Stimulated activated CD8-positive, alpha-beta memory T cell treated with anti-CD3 and anti-CD28 coated beads, Interleukin-7, amount 100 ng/mL, for 48 hours (primary cell): ENCODE results near the gene SORL1.
A peak's percentile ranks its signal among the peaks of the same experiment; 100 is the strongest.
"Not testable (repeated sequence)": the region's sequence is repeated elsewhere in the genome, so short reads cannot be mapped to it uniquely, and the experiment has no call there.

ENCODE experiments used
- DNase-seq, 2 donors: peaks; one replicate each; pipeline ENCODE4 v3.0.0-alpha.2; 2020; ENCODE audit warnings: low read depth in 1 of 2; ENCODE audit errors: extremely low read depth in 1 of 2

SORL1 gene

GRCh38 chr11:121556937-121557336 is 104.8 kb downstream of the SORL1 start:
- no peak for DNase-seq

DNA sequence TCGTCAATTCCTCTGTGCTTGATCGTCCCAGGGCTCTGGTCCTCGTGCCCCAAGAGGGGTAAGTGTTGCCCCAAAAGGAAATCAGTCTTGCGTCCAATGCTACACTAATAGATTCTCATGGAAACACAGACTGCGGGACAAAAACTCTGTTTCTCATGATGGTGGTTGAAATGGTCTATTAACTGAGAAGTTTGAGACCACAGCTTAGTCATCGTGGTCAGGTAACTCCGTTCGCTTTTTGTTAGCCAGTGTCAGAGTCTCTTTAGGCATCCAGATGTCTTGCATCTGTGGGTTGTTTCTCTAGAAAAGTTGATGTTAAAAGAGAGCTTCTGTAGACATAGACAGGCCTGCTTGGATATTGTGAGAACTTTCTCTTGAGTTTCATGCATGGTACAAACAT is 105.2 kb downstream of the SORL1 start:
- no peak for DNase-seq

- no peak for DNase-seq
Measured at GRCh38 chr11:121559606-121560200, 107.6 kb downstream of the SORL1 start.

DNA sequence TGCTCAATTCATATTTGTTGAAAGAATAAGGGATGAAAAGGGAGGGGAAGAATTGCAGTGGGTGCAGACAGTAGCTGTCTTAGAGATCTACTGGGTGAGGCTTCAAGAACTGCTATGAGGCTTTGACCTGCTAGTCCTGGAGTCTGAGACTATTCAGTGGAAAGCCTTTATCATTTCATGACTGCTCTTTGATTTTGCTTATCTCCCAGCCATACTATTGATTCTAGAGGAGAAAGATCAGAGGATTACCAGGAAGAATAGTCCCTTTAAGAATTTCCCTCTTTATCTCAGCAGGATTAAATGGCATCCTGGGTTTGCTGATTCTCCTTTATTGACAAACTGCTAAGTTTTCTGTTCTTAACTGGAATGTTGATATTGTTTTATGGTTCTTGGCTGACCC is 108.1 kb downstream of the SORL1 start:
- no peak for DNase-seq

GRCh38 chr11:121561240-121561639 is 109.1 kb downstream of the SORL1 start:
- no peak for DNase-seq

DNA sequence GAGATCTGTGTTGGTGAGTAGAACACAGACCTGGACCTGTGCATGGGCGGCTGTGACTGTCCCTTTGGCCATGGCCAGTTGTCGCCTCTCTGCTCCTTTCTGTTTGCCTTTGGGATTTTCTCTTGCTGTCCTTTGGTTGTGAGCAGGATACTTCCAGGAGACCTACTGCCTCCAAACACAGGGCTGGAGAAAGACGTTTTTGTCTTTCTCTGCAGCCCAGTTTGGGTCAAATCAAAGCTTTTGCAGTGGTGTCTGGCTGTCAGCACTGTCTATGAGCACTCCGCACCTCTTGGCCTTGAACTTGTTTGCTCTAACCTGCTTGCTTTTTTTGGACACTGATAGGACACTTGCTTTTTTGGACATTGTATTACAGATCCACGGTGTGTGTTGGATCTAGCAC is 109.6 kb downstream of the SORL1 start:
- DNase-seq: no peak

DNA sequence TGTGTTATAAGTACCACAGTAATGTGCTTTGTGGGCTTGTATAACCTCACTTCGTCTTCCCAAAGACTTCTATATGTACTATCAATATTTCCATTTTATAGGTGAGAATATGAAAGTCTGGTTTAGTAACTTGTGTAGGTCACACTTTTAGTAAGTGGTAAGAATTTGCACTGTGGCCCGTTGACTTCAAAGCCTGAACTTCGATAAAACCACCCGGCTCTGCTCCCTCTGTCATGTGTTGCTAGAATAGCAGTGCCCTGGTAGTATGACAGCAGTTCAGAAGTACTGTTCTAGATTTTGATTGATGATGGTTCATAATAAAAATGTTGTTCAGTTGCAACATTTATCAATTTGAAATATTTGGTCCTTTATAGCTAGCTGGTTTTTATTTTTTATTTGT is 110.9 kb downstream of the SORL1 start:
- peak in 1 of 2 donors; percentile 39 for DNase-seq

DNA sequence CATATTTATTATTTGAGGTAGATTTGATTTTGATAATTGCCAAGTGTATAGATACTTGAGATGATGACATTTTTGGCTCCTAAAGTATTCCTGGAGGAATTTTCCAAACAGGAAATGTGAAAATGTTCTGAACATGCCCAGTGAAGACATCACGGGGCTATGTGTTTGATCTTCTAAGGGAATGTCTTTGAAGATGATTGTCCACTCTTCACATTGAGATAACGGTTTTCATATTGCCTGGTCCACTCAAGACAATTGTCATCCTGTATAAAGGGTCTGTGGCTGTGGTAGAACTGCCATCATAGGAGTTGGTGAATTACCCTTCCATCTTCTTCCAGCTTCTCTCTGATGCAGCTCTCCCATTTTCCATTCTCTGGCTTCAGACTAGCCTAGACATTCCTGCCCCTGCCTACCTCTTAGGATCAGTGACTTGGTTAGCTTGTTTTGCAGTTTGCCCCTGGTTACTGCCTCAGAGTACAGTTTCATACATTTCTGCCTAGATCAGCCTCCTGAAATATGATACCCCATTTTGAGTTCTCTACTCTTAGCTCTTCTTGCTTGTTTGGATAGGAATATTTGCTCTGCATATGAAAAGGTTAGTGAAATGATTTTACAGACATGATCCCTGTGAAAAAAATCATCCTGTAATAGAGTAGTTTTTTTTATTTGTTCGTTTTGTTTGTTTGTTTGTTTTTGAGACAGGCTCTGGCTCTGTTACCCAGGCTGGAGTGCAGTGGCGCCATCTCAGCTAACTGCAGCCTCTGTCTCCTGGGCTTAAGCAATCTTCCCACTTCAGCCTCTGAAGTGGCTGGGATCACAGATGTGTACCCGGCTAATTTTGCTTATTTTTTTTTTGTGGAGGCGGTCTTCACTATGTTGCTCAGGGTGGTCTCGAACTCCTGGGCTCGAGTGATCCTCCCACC is 112.0 kb downstream of the SORL1 start:
- DNase-seq: no peak

DNA sequence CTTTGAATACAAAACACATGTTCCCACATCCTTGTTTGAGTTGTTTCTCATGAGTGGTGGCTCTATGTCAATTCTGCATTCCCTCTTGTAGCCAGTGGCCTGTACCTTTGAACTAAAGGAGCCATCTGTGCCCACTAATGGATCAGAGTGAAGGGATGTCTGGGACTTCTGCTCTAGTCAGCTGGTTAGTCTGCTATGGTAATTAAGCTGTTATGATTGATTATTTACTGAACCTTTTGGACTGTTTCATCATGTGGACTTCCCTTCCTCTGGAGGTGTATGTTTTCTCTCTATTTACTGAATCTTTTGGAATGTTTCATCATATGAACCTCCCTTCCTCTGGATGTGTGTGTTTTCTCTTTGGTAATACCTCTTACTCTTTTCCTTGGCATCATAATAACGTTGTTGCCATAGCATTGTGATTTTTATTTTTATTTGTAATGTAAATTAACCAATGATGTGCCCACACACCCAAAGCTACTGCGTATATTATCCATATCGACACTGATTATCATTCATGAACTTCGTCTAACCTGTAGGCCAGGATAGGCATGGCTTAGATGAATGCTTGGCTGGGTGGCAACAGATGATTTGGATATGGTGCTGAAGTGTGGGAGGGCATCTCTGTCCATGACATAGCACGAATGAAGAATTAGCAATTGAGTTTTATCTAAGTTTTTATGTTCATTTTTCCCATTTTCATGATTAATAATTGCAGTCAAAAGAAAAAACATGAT is 113.0 kb downstream of the SORL1 start:
- no peak for DNase-seq

- no peak for DNase-seq
Measured at GRCh38 chr11:121566279-121567168, 114.4 kb downstream of the SORL1 start.

DNA sequence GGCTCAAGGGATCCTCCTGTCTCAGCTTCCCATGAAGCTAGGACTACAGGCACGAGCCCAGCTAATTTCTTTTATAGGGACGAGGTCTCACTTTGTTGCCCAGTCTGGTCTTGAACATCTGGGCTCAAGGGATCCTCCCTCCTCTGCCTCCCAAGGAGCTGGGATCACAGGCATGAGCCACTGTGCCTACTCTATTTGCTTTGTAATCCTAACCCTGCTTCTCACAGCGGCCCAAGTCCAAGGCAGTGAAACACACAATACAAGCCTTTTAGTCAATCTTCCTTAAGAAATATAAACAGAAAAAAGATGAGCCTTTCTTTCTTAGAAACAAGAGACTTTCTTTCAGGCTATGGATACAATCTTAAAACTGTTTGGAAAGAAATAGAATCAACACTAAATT is 115.9 kb downstream of the SORL1 start:
- no peak for DNase-seq

DNA sequence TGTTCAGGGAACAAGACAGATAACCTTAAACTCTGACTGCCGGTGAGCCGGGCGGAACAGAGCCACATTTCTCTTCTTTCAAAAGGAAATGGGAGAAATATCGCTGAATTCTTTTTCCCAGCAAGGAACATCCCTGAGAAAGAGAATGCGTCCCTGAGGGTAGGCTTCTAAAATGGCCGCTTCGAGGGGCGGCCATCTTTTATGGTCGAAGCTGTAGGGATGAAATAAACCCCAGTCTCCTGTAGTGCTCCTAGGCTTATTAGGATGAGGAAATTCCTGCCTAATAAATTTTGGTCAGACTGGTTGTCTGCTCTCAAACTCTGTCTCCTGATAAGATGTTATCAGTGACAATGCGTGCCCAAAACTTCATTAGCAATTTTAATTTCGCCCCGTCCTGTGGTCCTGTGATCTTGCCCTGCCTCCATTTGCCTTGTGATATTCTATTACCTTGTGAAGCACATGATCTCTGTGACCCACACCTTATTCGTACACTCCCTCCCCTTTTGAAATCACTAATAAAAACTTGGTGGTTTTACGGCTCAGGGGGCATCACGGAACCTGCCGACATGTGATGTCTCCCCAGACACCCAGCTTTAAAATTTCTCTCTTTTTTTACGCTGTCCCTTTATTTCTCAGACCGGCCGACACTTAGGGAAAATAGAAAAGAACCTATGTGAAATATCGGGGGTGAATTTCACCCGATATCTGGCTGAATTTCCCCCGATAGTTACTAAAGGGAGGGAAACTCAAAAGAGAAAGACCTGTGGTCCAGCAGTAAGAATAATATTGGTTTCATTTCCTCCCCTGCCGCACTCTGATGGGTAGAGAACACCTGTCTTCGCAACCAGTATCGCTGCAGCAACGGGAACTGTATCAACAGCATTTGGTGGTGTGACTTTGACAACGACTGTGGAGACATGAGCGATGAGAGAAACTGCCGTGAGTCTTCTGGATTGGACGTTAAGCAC is 117.5 kb downstream of the SORL1 start:
- DNase-seq: not testable (repeated sequence)

DNA sequence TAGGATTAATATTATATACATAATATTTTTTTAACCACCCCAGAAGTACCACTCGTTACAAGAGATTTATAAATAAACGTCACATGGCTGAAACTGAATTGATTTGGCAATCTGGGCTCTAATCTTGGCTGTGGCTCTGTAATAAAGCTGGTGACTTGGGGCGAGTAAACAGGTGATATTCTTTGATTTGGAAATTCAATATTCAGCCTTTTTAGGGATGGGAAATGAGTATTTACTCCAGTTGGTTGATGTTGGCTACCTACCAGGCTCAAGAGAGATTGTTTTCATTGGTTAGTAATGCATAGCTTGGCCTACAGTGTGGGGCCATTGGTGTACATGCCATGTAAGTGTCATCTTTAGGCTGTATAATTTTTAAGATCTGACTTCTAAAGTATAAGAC is 118.3 kb downstream of the SORL1 start:
- DNase-seq: no peak

GRCh38 chr11:121571506-121571905 is 119.4 kb downstream of the SORL1 start:
- no peak for DNase-seq

- DNase-seq: no peak
Measured at GRCh38 chr11:121572571-121573059, 120.5 kb downstream of the SORL1 start.

GRCh38 chr11:121574801-121575200 is 122.7 kb downstream of the SORL1 start:
- no peak for DNase-seq

- no peak for DNase-seq
Measured at GRCh38 chr11:121575250-121575962, 123.3 kb downstream of the SORL1 start.

GRCh38 chr11:121575963-121576290 is 123.8 kb downstream of the SORL1 start:
- no peak for DNase-seq

- no peak for DNase-seq
Measured at GRCh38 chr11:121576531-121576930, 124.4 kb downstream of the SORL1 start.
